Measurements from ENCODE around the gene SENP3.
"Not testable (repeated sequence)": the region's sequence is repeated elsewhere in the genome, so short reads cannot be mapped to it uniquely, and the experiment has no call there.

The SENP3 gene

GRCh38 chr17:7589204-7589868, 27.6 kb downstream of the SENP3 start:
- H3K4me3 Mint-ChIP-seq, result no peak overlapping the region
- H3K4me1 Mint-ChIP-seq (ENCODE audit: low read depth), result peaks cover 14% of the 10 kb centered on the region
- no peaks in the 10 kb centered on the region for H3K9me3 Mint-ChIP-seq
- H3K27me3 Mint-ChIP-seq (ENCODE audit: low read depth), result no peaks in the 10 kb centered on the region
- H3K36me3 Mint-ChIP-seq (ENCODE audit: low read depth), result peaks cover 40% of the 10 kb centered on the region
- no peak overlapping the region for H3K27ac Mint-ChIP-seq
- DNase-seq (ENCODE audit: low spot score), result peak; percentile 44

- H3K9me3 Mint-ChIP-seq, result no peaks in the 10 kb centered on the region
- H3K27me3 Mint-ChIP-seq (ENCODE audit: low read depth), result no peaks in the 10 kb centered on the region
- peaks cover 6% of the 10 kb centered on the region for H3K4me1 Mint-ChIP-seq (ENCODE audit: low read depth)
- no peak within 1 kb of the TSS for H3K4me3 Mint-ChIP-seq
- H3K27ac Mint-ChIP-seq, result no peak within 1 kb of the TSS
- H3K36me3 Mint-ChIP-seq (ENCODE audit: low read depth), result peaks cover 39% of the 10 kb centered on the region
- no peak for DNase-seq (ENCODE audit: low spot score)
Observed at GRCh38 chr17:7589891-7590691, 28.4 kb downstream of the SENP3 start, which contains the start of gene SOX15. SOX15 (minus strand) TSS chr17:7590094; CDS start chr17:7589676, 418 bp downstream.

- Mint-ChIP-seq H3K27ac (no peak overlapping the region), H3K36me3 (ENCODE audit: low read depth) (peaks cover 42% of the 10 kb centered on the region), H3K27me3 (ENCODE audit: low read depth) (no peaks in the 10 kb centered on the region), H3K4me3 (no peak overlapping the region), H3K4me1 (ENCODE audit: low read depth) (peaks cover 4% of the 10 kb centered on the region), H3K9me3 (no peaks in the 10 kb centered on the region)
- DNase-seq (ENCODE audit: low spot score), result no peak
Observed at GRCh38 chr17:7590743-7591142, 29.0 kb downstream of the SENP3 start.

GRCh38 chr17:7591596-7591995, 29.9 kb downstream of the SENP3 start:
- Mint-ChIP-seq H3K4me3 (no peak overlapping the region), H3K27ac (no peak overlapping the region)

GRCh38 chr17:7592422-7593021, 30.8 kb downstream of the SENP3 start:
- no peaks in the 10 kb centered on the region for H3K27me3 Mint-ChIP-seq (ENCODE audit: low read depth)
- peaks cover 43% of the 10 kb centered on the region for H3K36me3 Mint-ChIP-seq (ENCODE audit: low read depth)
- no peak overlapping the region for H3K27ac Mint-ChIP-seq
- H3K9me3 Mint-ChIP-seq, result no peaks in the 10 kb centered on the region
- no peak overlapping the region for H3K4me3 Mint-ChIP-seq
- DNase-seq (ENCODE audit: low spot score), result no peak
- H3K4me1 Mint-ChIP-seq (ENCODE audit: low read depth), result peaks cover 2% of the 10 kb centered on the region

More at GRCh38 chr17:7591596-7591995, 29.9 kb downstream of the SENP3 start:
- Mint-ChIP-seq H3K9me3 (no peaks in the 10 kb centered on the region), H3K27me3 (ENCODE audit: low read depth) (no peaks in the 10 kb centered on the region), H3K4me1 (ENCODE audit: low read depth) (peaks cover 2% of the 10 kb centered on the region), H3K36me3 (ENCODE audit: low read depth) (peaks cover 44% of the 10 kb centered on the region)
- no peak for DNase-seq (ENCODE audit: low spot score)

GRCh38 chr17:7593296-7593695, 31.6 kb downstream of the SENP3 start:
- Mint-ChIP-seq H3K36me3 (ENCODE audit: low read depth) (peaks cover 41% of the 10 kb centered on the region), H3K27ac (no peak overlapping the region), H3K4me3 (no peak overlapping the region), H3K4me1 (ENCODE audit: low read depth) (peaks cover 2% of the 10 kb centered on the region), H3K9me3 (no peaks in the 10 kb centered on the region), H3K27me3 (ENCODE audit: low read depth) (no peaks in the 10 kb centered on the region)
- no peak for DNase-seq (ENCODE audit: low spot score)

- H3K4me1 Mint-ChIP-seq (ENCODE audit: low read depth); H3K27ac Mint-ChIP-seq; H3K4me3 Mint-ChIP-seq; H3K9me3 Mint-ChIP-seq; H3K27me3 Mint-ChIP-seq (ENCODE audit: low read depth); DNase-seq (ENCODE audit: low spot score): not testable (repeated sequence)
- peaks cover 44% of the 10 kb centered on the region for H3K36me3 Mint-ChIP-seq (ENCODE audit: low read depth)
Observed at GRCh38 chr17:7597561-7597960, 35.8 kb downstream of the SENP3 start.

GRCh38 chr17:7606280-7606679, 44.6 kb downstream of the SENP3 start:
- Mint-ChIP-seq H3K9me3 (no peaks in the 10 kb centered on the region), H3K4me1 (ENCODE audit: low read depth) (peaks cover 14% of the 10 kb centered on the region), H3K27ac (peak overlapping the region; percentile 45), H3K4me3 (no peak overlapping the region), H3K27me3 (ENCODE audit: low read depth) (no peaks in the 10 kb centered on the region), H3K36me3 (ENCODE audit: low read depth) (peaks cover 31% of the 10 kb centered on the region)
- DNase-seq (ENCODE audit: low spot score), result no peak

- peaks cover 14% of the 10 kb centered on the region for H3K36me3 Mint-ChIP-seq (ENCODE audit: low read depth)
- no peaks in the 10 kb centered on the region for H3K9me3 Mint-ChIP-seq
- H3K27ac Mint-ChIP-seq, result no peak overlapping the region
- H3K27me3 Mint-ChIP-seq (ENCODE audit: low read depth), result no peaks in the 10 kb centered on the region
- H3K4me3 Mint-ChIP-seq, result no peak overlapping the region
- peaks cover 35% of the 10 kb centered on the region for H3K4me1 Mint-ChIP-seq (ENCODE audit: low read depth)
- no peak for DNase-seq (ENCODE audit: low spot score)
Observed at GRCh38 chr17:7610641-7611040, 48.9 kb downstream of the SENP3 start.

GRCh38 chr17:7611635-7612293, 50.0 kb downstream of the SENP3 start:
- no peak for DNase-seq (ENCODE audit: low spot score)
- no peaks in the 10 kb centered on the region for H3K27me3 Mint-ChIP-seq (ENCODE audit: low read depth)
- no peaks in the 10 kb centered on the region for H3K9me3 Mint-ChIP-seq
- H3K27ac Mint-ChIP-seq, result peak overlapping the region; percentile 51
- peaks cover 9% of the 10 kb centered on the region for H3K36me3 Mint-ChIP-seq (ENCODE audit: low read depth)
- H3K4me3 Mint-ChIP-seq, result peak overlapping the region; percentile 44
- H3K4me1 Mint-ChIP-seq (ENCODE audit: low read depth), result peaks cover 29% of the 10 kb centered on the region

GRCh38 chr17:7612294-7612640, 50.5 kb downstream of the SENP3 start:
- no peaks in the 10 kb centered on the region for H3K9me3 Mint-ChIP-seq
- H3K27ac Mint-ChIP-seq, result peak overlapping the region; percentile 32
- H3K4me1 Mint-ChIP-seq (ENCODE audit: low read depth), result peaks cover 29% of the 10 kb centered on the region
- H3K4me3 Mint-ChIP-seq, result peak overlapping the region; percentile 44
- no peaks in the 10 kb centered on the region for H3K27me3 Mint-ChIP-seq (ENCODE audit: low read depth)
- no peak for DNase-seq (ENCODE audit: low spot score)
- peaks cover 9% of the 10 kb centered on the region for H3K36me3 Mint-ChIP-seq (ENCODE audit: low read depth)

GRCh38 chr17:7613769-7614424, 52.2 kb downstream of the SENP3 start:
- DNase-seq (ENCODE audit: low spot score), result no peak
- Mint-ChIP-seq H3K4me1 (ENCODE audit: low read depth) (peaks cover 27% of the 10 kb centered on the region), H3K27ac (peak overlapping the region; percentile 91), H3K27me3 (ENCODE audit: low read depth) (no peaks in the 10 kb centered on the region), H3K9me3 (no peaks in the 10 kb centered on the region), H3K4me3 (peak overlapping the region; percentile 97), H3K36me3 (ENCODE audit: low read depth) (peaks cover 9% of the 10 kb centered on the region)

- H3K9me3 Mint-ChIP-seq, result no peaks in the 10 kb centered on the region
- peaks cover 24% of the 10 kb centered on the region for H3K4me1 Mint-ChIP-seq (ENCODE audit: low read depth)
Observed at GRCh38 chr17:7614425-7615264, 52.9 kb downstream of the SENP3 start, which contains the start of gene FXR2. FXR2 (minus strand) TSS chr17:7614897; CDS start chr17:7614532, 365 bp downstream.

More at GRCh38 chr17:7614425-7615264, 52.9 kb downstream of the SENP3 start, which contains the start of gene FXR2:
- peak; percentile 98 for DNase-seq (ENCODE audit: low spot score)
- Mint-ChIP-seq H3K27ac (peak within 1 kb of the TSS; percentile 91), H3K4me3 (peak within 1 kb of the TSS; percentile 97), H3K36me3 (ENCODE audit: low read depth) (peaks cover 9% of the 10 kb centered on the region), H3K27me3 (ENCODE audit: low read depth) (no peaks in the 10 kb centered on the region)

All from T-helper 2 cell treated with Interferon-gamma antibody and Interleukin-4, amounts not matched to agents 5 μg/mL and 100 μg/mL, for 36 hours (primary cell).